ENCODE measurements around the gene GALNT1. TPM values are rescaled to one million over a fixed set of nuclear protein-coding genes. Genes with fewer than 3 reads are reported as not detected.

The GALNT1 gene
- total and polyA plus RNA-seq, 9 donors = 20.0 to 60.2 (median 40.4) TPM

DNA sequence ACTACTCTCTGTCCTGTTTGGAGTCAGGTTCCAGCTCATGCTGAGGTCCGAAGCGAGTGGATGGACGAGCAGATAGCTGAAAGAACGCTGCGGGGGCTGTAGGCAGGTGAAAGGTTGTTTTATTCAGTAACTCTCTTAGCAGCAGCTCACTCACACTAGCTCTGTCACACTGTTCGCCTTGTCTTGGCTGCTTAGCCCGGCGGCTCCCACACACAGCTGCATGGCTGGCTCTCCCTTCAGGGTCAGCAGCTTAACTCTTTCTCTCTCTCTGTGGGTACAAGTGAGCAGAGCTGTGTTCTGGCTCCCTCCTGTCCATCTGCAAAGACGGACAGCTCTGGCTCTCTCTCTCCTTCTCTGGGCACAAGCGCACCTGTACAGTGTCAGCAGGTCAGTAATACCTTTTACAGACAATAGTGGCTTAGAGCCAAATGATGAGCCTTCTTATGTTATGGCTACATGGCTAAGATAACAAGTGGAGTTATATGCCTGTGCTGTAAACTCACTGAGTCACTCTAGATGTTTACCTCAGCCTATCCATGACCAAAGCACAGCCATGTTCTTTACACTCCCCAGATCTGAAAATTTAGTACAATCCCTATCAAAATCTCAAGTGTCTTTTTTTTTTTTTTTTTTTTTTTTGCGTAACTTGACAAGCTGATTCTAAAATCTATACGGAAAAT is 149.3 kb downstream of the GALNT1 start:
- Histone ChIP-seq H3K4me3 (no peak overlapping the region), H3K9me3 (no peaks in the 10 kb centered on the region), H3K27ac (peak overlapping the region in 1 of 2 donors; percentile 54), H3K27me3 (no peaks in the 10 kb centered on the region), H3K4me1 (ENCODE audit: insufficient read depth) (peaks cover 2% of the 10 kb centered on the region), H3K36me3 (no peaks in the 10 kb centered on the region)
- TF ChIP-seq EP300 (IDR thresholded peaks at IDR 0.05) (no peak), POLR2A (IDR thresholded peaks at IDR 0.05) (no peak)
- TF ChIP-seq, protein P1, sequence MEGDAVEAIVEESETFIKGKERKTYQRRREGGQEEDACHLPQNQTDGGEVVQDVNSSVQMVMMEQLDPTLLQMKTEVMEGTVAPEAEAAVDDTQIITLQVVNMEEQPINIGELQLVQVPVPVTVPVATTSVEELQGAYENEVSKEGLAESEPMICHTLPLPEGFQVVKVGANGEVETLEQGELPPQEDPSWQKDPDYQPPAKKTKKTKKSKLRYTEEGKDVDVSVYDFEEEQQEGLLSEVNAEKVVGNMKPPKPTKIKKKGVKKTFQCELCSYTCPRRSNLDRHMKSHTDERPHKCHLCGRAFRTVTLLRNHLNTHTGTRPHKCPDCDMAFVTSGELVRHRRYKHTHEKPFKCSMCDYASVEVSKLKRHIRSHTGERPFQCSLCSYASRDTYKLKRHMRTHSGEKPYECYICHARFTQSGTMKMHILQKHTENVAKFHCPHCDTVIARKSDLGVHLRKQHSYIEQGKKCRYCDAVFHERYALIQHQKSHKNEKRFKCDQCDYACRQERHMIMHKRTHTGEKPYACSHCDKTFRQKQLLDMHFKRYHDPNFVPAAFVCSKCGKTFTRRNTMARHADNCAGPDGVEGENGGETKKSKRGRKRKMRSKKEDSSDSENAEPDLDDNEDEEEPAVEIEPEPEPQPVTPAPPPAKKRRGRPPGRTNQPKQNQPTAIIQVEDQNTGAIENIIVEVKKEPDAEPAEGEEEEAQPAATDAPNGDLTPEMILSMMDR (IDR thresholded peaks at IDR 0.05) = no peak
- intact Hi-C loops (cut with DNase I) = no loop called here
- peak; percentile 49 to 76 (median 65) for DNase-seq
- 12 to 15% (median 12%) methylated on average over 12 of the region's 12 CpGs for WGBS, 3 donors

GRCh38 chr18:35731701-35732100 is 150.2 kb downstream of the GALNT1 start:
- intact Hi-C loops (cut with DNase I) = no loop called here
- Histone ChIP-seq H3K27ac (no peak overlapping the region), H3K4me1 (ENCODE audit: insufficient read depth) (peaks cover 2% of the 10 kb centered on the region), H3K36me3 (no peaks in the 10 kb centered on the region), H3K27me3 (no peaks in the 10 kb centered on the region), H3K9me3 (no peaks in the 10 kb centered on the region), H3K4me3 (no peak overlapping the region)
- TF ChIP-seq EP300 (IDR thresholded peaks at IDR 0.05) (no peak), POLR2A (IDR thresholded peaks at IDR 0.05) (no peak)
- TF ChIP-seq, protein P1 (IDR thresholded peaks at IDR 0.05) = no peak
- no peak for DNase-seq

DNA sequence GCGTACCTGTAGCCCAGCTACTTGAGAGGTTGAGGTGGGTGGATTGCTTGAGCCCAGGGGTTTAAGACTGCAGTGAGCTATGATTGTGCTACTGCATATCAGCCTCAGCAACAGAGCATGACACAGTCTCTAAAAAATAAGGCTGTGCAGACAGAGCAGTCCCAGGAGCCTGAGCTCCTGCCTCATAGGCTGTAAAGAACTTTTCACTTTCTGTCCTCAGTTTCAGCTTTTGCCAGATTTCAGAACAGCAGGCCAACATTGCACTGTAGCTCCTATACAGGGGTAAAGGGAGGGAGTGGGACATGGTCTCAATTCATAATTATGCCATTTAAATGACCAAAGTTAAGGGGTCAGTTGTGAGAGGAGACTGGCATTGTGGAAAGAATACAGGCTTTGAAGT is 150.6 kb downstream of the GALNT1 start:
- DNase-seq = no peak
- no peak for TF ChIP-seq POLR2A (IDR thresholded peaks at IDR 0.05)
- TF ChIP-seq, protein P1 (IDR thresholded peaks at IDR 0.05) = no peak
- no peak for TF ChIP-seq EP300 (IDR thresholded peaks at IDR 0.05)
- Histone ChIP-seq H3K4me3 (no peak overlapping the region), H3K4me1 (ENCODE audit: insufficient read depth) (peaks cover 2% of the 10 kb centered on the region), H3K27me3 (no peaks in the 10 kb centered on the region), H3K9me3 (no peaks in the 10 kb centered on the region), H3K36me3 (no peaks in the 10 kb centered on the region), H3K27ac (no peak overlapping the region)
- intact Hi-C loops (cut with DNase I) = no loop called here
- 39 to 100% (median 98%) methylated on average over 1 of the region's 1 CpG for WGBS, 3 donors

GRCh38 chr18:35732636-35733035 is 151.1 kb downstream of the GALNT1 start:
- Histone ChIP-seq H3K27me3 (no peaks in the 10 kb centered on the region), H3K27ac (no peak overlapping the region), H3K36me3 (no peaks in the 10 kb centered on the region), H3K9me3 (no peaks in the 10 kb centered on the region), H3K4me1 (ENCODE audit: insufficient read depth) (peaks cover 2% of the 10 kb centered on the region), H3K4me3 (no peak overlapping the region)
- 32 to 40% (median 35%) methylated on average over 1 of the region's 1 CpG for WGBS, 3 donors
- intact Hi-C loops (cut with DNase I) = no loop called here
- DNase-seq = no peak
- TF ChIP-seq EP300 (IDR thresholded peaks at IDR 0.05) (no peak), POLR2A (IDR thresholded peaks at IDR 0.05) (no peak)
- TF ChIP-seq, protein P1 (IDR thresholded peaks at IDR 0.05) = no peak
